ENCODE data around the gene TMEM214.
A peak's percentile ranks its signal among the peaks of the same experiment; 100 is the strongest.

TMEM214 gene

GRCh38 chr2:27069961-27070618, 37.3 kb downstream of the TMEM214 start:
- TF ChIP-seq REST (IDR thresholded peaks at IDR 0.05; ENCODE audit: insufficient read depth in 1 of 2, low read depth in 2 of 2, low read length in 2 of 2): no peak
- TF ChIP-seq POLR2AphosphoS5 (IDR thresholded peaks at IDR 0.05; ENCODE audit: low read depth, low read length): no peak
- no peak for TF ChIP-seq FOXP2 (optimal IDR thresholded peaks at IDR 0.05; ENCODE audit: borderline replicate concordance, extremely low read depth, extremely low read length, insufficient read depth)
- no peak for TF ChIP-seq SIN3A (IDR thresholded peaks at IDR 0.05; ENCODE audit: borderline replicate concordance, insufficient read depth, low read length)
- TF ChIP-seq TAF1 (IDR thresholded peaks at IDR 0.05; ENCODE audit: borderline replicate concordance, insufficient read depth, low read length): no peak

GRCh38 chr2:27070653-27071276, 38.0 kb downstream of the TMEM214 start:
- TF ChIP-seq REST (IDR thresholded peaks at IDR 0.05; ENCODE audit: insufficient read depth in 1 of 2, low read depth in 2 of 2, low read length in 2 of 2) (no peak), SIN3A (IDR thresholded peaks at IDR 0.05; ENCODE audit: borderline replicate concordance, insufficient read depth, low read length) (no peak), TAF1 (IDR thresholded peaks at IDR 0.05; ENCODE audit: borderline replicate concordance, insufficient read depth, low read length) (no peak), POLR2AphosphoS5 (IDR thresholded peaks at IDR 0.05; ENCODE audit: low read depth, low read length) (no peak), FOXP2 (optimal IDR thresholded peaks at IDR 0.05; ENCODE audit: borderline replicate concordance, extremely low read depth, extremely low read length, insufficient read depth) (no peak)

GRCh38 chr2:27071277-27071989, 38.7 kb downstream of the TMEM214 start, which contains the start of gene OST4:
Gene OST4 (minus strand): TSS chr2:27071654.
- TF ChIP-seq REST (IDR thresholded peaks at IDR 0.05; ENCODE audit: insufficient read depth in 1 of 2, low read depth in 2 of 2, low read length in 2 of 2) (0 out of 4 replicates have a peak, but pooled peaks of 1 of the 2 experiments have one; percentile 4), FOXP2 (optimal IDR thresholded peaks at IDR 0.05; ENCODE audit: borderline replicate concordance, extremely low read depth, extremely low read length, insufficient read depth) (no peak), SIN3A (IDR thresholded peaks at IDR 0.05; ENCODE audit: borderline replicate concordance, insufficient read depth, low read length) (peak; percentile 9; the same call in 1 of the 2 replicates), POLR2AphosphoS5 (IDR thresholded peaks at IDR 0.05; ENCODE audit: low read depth, low read length) (peak; percentile 92), TAF1 (IDR thresholded peaks at IDR 0.05; ENCODE audit: borderline replicate concordance, insufficient read depth, low read length) (peak; percentile 94)

GRCh38 chr2:27071990-27072830, 39.4 kb downstream of the TMEM214 start:
- TF ChIP-seq POLR2AphosphoS5 (IDR thresholded peaks at IDR 0.05; ENCODE audit: low read depth, low read length): no peak
- TF ChIP-seq TAF1 (IDR thresholded peaks at IDR 0.05; ENCODE audit: borderline replicate concordance, insufficient read depth, low read length): no peak
- TF ChIP-seq REST (IDR thresholded peaks at IDR 0.05; ENCODE audit: insufficient read depth in 1 of 2, low read depth in 2 of 2, low read length in 2 of 2): no peak
- TF ChIP-seq FOXP2 (optimal IDR thresholded peaks at IDR 0.05; ENCODE audit: borderline replicate concordance, extremely low read depth, extremely low read length, insufficient read depth): no peak
- TF ChIP-seq SIN3A (IDR thresholded peaks at IDR 0.05; ENCODE audit: borderline replicate concordance, insufficient read depth, low read length): no peak

Data from PFSK-1 (cell line).